Peyer's patch (tissue), 4 donors: ENCODE measurements around the gene PF4V1. TPM values are rescaled to one million over a fixed set of nuclear protein-coding genes. Genes with fewer than 3 reads are reported as not detected.

Experiments
- DNase-seq, 3 donors: peaks; one replicate each; pipeline ENCODE4 v3.0.0-alpha.2; 2017 to 2019
- H3K27ac ChIP-seq, 4 donors: fragments of 200-600 bp; sonication (generic); one replicate each; pipeline ENCODE4 v1.5.1; 2016 to 2019
- H3K27me3 ChIP-seq, 2 donors: fragments of 200-600 bp; sonication (generic); one replicate each; pipeline ENCODE4 v1.5.1; 2019
- H3K36me3 ChIP-seq, 3 donors: fragments of 200-600 bp; sonication (generic); one replicate each; pipeline ENCODE4 v1.5.1; 2016 to 2019
- H3K4me1 ChIP-seq, 4 donors: fragments of 200-600 bp; sonication (generic); one replicate each; pipeline ENCODE4 v1.5.1; 2016 to 2019
- H3K4me3 ChIP-seq, 4 donors: fragments of 200-600 bp; sonication (generic); 1 replicate in 3 of 4; 2 replicates in 1 of 4; pipeline ENCODE4 v1.5.1; 2016 to 2019; ENCODE audit warnings: mild to moderate bottlenecking in 1 of 4
- H3K9me3 ChIP-seq, 4 donors: fragments of 200-600 bp; sonication (generic); one replicate each; pipeline ENCODE4 v1.5.1; 2016 to 2019; ENCODE audit warnings: mild to moderate bottlenecking in 1 of 4
- POLR2A ChIP-seq, 2 donors: fragments of 450-650 bp; IDR thresholded peaks; one replicate each; pipeline ENCODE4 v1.5.1; 2017; ENCODE audit warnings: antibody characterized with exemption in 2 of 2, mild to moderate bottlenecking in 2 of 2, moderate library complexity in 2 of 2
- total RNA-seq, 4 donors: library from RNA; depleted of rRNA; stranded (reverse); fragments of >200 nt; gene quantifications; one replicate each; pipeline ENCODE4 v1.1.0, GENCODE V29; 2016
- TF ChIP-seq, protein P1 (sequence below), 6 experiments: fragments of 450-650 bp in 4 of 6; fragments of 200-600 bp in 2 of 6; sonication (generic) in 1 of 6; IDR thresholded peaks; one replicate each; pipeline ENCODE4 v1.5.1; 2017 to 2019; ENCODE audit warnings: antibody characterized with exemption in 6 of 6, mild to moderate bottlenecking in 3 of 6, moderate library complexity in 1 of 6

The PF4V1 gene
- total RNA-seq, 4 donors from 2014 or later: not detected

DNA sequence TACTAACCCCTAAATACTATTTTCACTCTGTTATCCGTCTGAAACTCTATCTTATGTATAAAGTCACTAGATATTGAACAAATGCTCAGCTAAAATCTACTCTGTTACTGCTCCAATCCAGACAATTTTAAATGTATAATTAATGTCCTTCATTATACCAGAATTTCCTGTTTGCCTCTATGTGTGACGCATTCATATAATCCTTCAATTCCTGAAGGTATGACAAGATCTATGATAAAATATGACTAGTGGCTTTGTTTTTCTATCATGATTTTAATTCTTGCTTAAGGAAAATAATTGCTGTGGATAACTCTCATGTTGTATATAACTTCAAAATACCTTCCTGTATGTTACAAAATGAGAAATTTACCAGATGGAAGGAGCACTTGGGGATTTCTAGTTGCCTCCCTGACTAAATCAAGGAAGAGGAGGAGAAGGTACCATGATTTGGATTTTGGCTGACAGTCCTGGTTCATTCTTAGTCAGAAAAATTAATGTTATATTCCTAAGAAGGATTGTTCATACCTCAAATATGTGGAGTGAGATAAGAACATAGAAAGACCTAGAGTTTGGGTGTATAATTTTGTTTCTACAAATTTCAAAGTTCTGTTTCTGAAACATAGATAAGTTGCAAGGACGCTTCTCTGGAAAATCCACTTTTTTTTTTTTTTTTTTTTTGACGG, 11.7 kb upstream of the PF4V1 start:
- DNase-seq: no peak
- Histone ChIP-seq H3K9me3 (peaks cover 0 to 4% (median 0%) of the 10 kb centered on the region in 4 donors), H3K27me3 (no peaks in the 10 kb centered on the region), H3K27ac (no peak overlapping the region), H3K36me3 (no peaks in the 10 kb centered on the region), H3K4me3 (no peak overlapping the region), H3K4me1 (peaks cover 0 to 6% (median 0%) of the 10 kb centered on the region in 4 donors)
- TF ChIP-seq, protein P1, sequence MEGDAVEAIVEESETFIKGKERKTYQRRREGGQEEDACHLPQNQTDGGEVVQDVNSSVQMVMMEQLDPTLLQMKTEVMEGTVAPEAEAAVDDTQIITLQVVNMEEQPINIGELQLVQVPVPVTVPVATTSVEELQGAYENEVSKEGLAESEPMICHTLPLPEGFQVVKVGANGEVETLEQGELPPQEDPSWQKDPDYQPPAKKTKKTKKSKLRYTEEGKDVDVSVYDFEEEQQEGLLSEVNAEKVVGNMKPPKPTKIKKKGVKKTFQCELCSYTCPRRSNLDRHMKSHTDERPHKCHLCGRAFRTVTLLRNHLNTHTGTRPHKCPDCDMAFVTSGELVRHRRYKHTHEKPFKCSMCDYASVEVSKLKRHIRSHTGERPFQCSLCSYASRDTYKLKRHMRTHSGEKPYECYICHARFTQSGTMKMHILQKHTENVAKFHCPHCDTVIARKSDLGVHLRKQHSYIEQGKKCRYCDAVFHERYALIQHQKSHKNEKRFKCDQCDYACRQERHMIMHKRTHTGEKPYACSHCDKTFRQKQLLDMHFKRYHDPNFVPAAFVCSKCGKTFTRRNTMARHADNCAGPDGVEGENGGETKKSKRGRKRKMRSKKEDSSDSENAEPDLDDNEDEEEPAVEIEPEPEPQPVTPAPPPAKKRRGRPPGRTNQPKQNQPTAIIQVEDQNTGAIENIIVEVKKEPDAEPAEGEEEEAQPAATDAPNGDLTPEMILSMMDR (IDR thresholded peaks at IDR 0.05): no peak
- TF ChIP-seq POLR2A (IDR thresholded peaks at IDR 0.05): no peak

DNA sequence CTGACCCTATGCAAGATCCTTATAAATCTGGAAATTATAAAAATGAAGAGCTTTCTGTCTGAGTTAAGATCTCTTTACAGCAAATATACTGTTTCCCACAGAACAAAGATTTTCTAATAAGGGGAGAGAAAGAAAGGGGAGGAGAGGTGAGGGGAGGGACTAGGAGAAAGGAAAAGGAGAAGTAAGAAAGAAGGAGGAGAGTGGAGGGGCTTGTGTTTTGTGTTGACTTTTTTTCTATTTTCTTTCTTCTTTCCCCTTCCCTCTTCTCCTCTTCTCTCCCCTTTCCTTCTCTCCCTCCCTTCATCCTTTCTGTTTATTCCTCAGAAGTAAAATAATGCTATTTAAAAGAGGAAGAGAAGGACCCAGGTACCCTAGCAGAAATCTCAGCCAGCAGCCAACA, 10.4 kb upstream of the PF4V1 start:
- Histone ChIP-seq H3K4me3 (no peak overlapping the region), H3K4me1 (no peaks in the 10 kb centered on the region), H3K27ac (no peak overlapping the region), H3K36me3 (no peaks in the 10 kb centered on the region), H3K27me3 (no peaks in the 10 kb centered on the region), H3K9me3 (no peaks in the 10 kb centered on the region)
- no peak for DNase-seq
- TF ChIP-seq, protein P1 (IDR thresholded peaks at IDR 0.05): no peak
- no peak for TF ChIP-seq POLR2A (IDR thresholded peaks at IDR 0.05)

DNA sequence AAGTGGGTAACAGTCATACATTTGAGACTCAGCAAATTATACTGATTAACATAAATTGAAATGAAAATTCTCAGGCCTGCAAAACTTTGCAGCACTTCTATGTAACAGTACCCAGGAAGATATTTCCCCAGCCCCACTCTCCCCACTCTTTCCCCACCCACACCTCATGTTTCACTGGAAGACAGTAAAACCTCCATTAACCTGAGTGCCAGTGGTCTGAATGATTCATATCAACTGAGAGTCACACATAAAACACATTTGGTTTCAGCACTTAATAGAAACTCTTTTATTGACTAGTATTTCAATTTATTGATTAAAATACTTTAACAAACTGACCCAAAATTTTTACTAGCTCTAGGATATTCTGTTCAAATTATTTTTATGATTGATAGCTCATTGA, 9.7 kb upstream of the PF4V1 start:
- TF ChIP-seq POLR2A (IDR thresholded peaks at IDR 0.05): no peak
- TF ChIP-seq, protein P1 (IDR thresholded peaks at IDR 0.05): no peak
- no peaks in the 10 kb centered on the region for H3K4me1 ChIP-seq
- DNase-seq: no peak

DNA sequence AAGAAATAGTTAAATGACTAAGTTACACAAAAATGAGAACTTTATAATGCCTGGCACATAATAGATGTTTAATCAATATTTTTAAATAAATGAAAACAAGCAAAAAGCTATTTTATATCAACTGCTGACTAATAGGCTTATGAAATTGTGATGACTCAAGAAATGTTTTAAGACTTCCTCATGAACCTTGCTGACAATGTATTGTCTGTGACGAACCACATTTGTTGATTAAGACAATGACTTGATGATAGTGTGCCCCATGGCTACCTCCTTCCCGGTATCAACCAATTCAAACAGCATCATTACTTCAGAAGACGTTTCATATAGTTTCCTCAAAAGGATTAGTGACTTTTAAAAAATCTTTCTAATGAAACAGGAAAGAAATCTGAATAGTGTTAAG, 8.8 kb upstream of the PF4V1 start:
- no peaks in the 10 kb centered on the region for H3K36me3 ChIP-seq
- H3K27me3 ChIP-seq: no peaks in the 10 kb centered on the region
- H3K27ac ChIP-seq: no peak overlapping the region
- H3K9me3 ChIP-seq: no peaks in the 10 kb centered on the region
- no peak for DNase-seq
- no peak overlapping the region for H3K4me3 ChIP-seq
- TF ChIP-seq, protein P1 (IDR thresholded peaks at IDR 0.05): no peak
- TF ChIP-seq POLR2A (IDR thresholded peaks at IDR 0.05): no peak
- no peaks in the 10 kb centered on the region for H3K4me1 ChIP-seq

More for the DNA sequence above, 9.7 kb upstream of the PF4V1 start:
- no peaks in the 10 kb centered on the region for H3K27me3 ChIP-seq
- H3K9me3 ChIP-seq: no peaks in the 10 kb centered on the region
- H3K4me3 ChIP-seq: no peak overlapping the region
- no peaks in the 10 kb centered on the region for H3K36me3 ChIP-seq
- H3K27ac ChIP-seq: no peak overlapping the region

DNA sequence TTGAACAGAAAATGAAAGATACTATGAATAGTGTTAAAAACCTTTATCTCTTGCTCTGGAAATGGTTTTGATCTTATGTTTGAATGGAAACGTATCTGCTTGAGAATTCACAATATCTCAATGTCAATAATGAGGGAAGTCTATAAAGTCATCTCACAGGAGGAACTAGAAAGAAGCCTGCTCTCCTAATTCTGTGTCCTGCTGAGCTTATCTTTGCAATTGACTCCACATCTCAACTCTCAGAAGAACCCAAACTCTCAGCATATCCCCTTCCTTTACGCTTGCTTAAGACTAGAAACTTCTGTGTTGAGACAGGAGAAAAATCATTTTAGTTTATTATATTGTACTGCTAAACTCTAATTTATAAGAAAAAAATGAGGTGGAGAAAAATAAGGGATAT, 8.3 kb upstream of the PF4V1 start:
- no peak for TF ChIP-seq POLR2A (IDR thresholded peaks at IDR 0.05)
- TF ChIP-seq, protein P1 (IDR thresholded peaks at IDR 0.05): no peak
- no peak for DNase-seq
- Histone ChIP-seq H3K27ac (no peak overlapping the region), H3K27me3 (no peaks in the 10 kb centered on the region), H3K9me3 (no peaks in the 10 kb centered on the region), H3K4me3 (no peak overlapping the region), H3K36me3 (no peaks in the 10 kb centered on the region), H3K4me1 (no peaks in the 10 kb centered on the region)
